SK-N-SH (cell line): ENCODE measurements around the gene PPEF1. TPM values are rescaled to one million over a fixed set of nuclear protein-coding genes. Genes with fewer than 3 reads are reported as not detected.

Experiments used
- CTCF ChIA-PET: fragments of 300-600, 350-600 bp; formaldehyde crosslinking; extraction: SDS; loops from one replicate; lab custom pipeline; 2021; lab: Yijun Ruan, JAX
- POLR2A ChIA-PET: fragments of 350-600 bp; sonication (Branson Sonifier 250); formaldehyde crosslinking; extraction: SDS; loops from one replicate; lab custom pipeline; 2020; ENCODE audit warnings: antibody characterized with exemption, inconsistent platforms; lab: Yijun Ruan, JAX
- DNase-seq: peaks from one replicate; pipeline ENCODE4 v3.0.0; 2012
- H2AFZ ChIP-seq: fragments of 200-600 bp; sonication (generic); 2 replicates; pipeline ENCODE4 v1.8.1; 2016; ENCODE audit warnings: antibody characterized with exemption, mild to moderate bottlenecking, low read depth
- H3F3A ChIP-seq: fragments of 200-600 bp; sonication (generic); replicated peaks from 2 replicates; pipeline ENCODE3; 2016; ENCODE audit warnings: antibody characterized with exemption, mild to moderate bottlenecking; ENCODE audit not compliant: insufficient read depth
- H3K27ac ChIP-seq, 2 experiments: fragments of 200-500 bp in 1 of 2; fragments of 200-600 bp in 1 of 2; sonication (Bioruptor generic) in 1 of 2; sonication (generic), shearing (Covaris generic) in 1 of 2; 2 replicates each; pipeline versions ENCODE4 v1.5.1 to v1.6.1; 2014 to 2016; ENCODE audit warnings: low read depth in 2 of 2, inconsistent platforms in 1 of 2, low read length in 1 of 2, mild to moderate bottlenecking in 1 of 2, mixed read lengths in 1 of 2
- H3K27me3 ChIP-seq: fragments of 200-600 bp; sonication (generic), shearing (Covaris generic); 2 replicates; pipeline ENCODE4 v1.6.1; 2016; ENCODE audit warnings: mixed run types; ENCODE audit not compliant: insufficient read depth
- H3K36me3 ChIP-seq, 2 experiments: fragments of 200-500 bp in 1 of 2; fragments of 200-600 bp in 1 of 2; sonication (Bioruptor generic) in 1 of 2; sonication (generic) in 1 of 2; replicated peaks in 1 of 2; 2 replicates each; pipeline versions ENCODE3 to v1.5.1; 2014 to 2016; ENCODE audit warnings: low read length in 1 of 2, mild to moderate bottlenecking in 1 of 2; ENCODE audit not compliant: insufficient read depth in 2 of 2, control insufficient read depth in 1 of 2
- H3K4me1 ChIP-seq, 2 experiments: fragments of 200-500 bp in 1 of 2; fragments of 200-600 bp in 1 of 2; sonication (Bioruptor generic) in 1 of 2; sonication (generic), shearing (Covaris generic) in 1 of 2; 2 replicates each; pipeline versions ENCODE4 v1.5.1 to v1.6.1; 2014 to 2016; ENCODE audit warnings: low read depth in 1 of 2, low read length in 1 of 2, mixed run types in 1 of 2; ENCODE audit not compliant: insufficient read depth in 2 of 2, control insufficient read depth in 1 of 2
- H3K4me2 ChIP-seq: fragments of 200-600 bp; sonication (generic), shearing (Covaris generic); 2 replicates; pipeline ENCODE4 v1.6.1; 2017; ENCODE audit warnings: mixed run types
- H3K4me3 ChIP-seq, 2 experiments: fragments of 200-500 bp in 1 of 2; fragments of 200-600 bp in 1 of 2; sonication (Bioruptor generic) in 1 of 2; sonication (generic), shearing (Covaris generic) in 1 of 2; 2 replicates each; pipeline versions ENCODE4 v1.5.1 to v1.8.1; 2014 to 2016; ENCODE audit warnings: low read depth in 2 of 2, inconsistent platforms in 1 of 2, low read length in 1 of 2, mild to moderate bottlenecking in 1 of 2, mixed read lengths in 1 of 2, moderate library complexity in 1 of 2
- H3K79me2 ChIP-seq: fragments of 200-600 bp; sonication (generic); 2 replicates; pipeline ENCODE4 v1.8.1; 2017; ENCODE audit warnings: mild to moderate bottlenecking; ENCODE audit not compliant: insufficient read depth
- H3K9ac ChIP-seq: fragments of 200-600 bp; sonication (generic); 2 replicates; pipeline ENCODE4 v1.6.1; 2017; ENCODE audit warnings: mixed run types
- H3K9me2 ChIP-seq: fragments of 200-600 bp; sonication (generic); 2 replicates; pipeline ENCODE4 v1.6.1; 2017; ENCODE audit warnings: mixed run types
- H3K9me3 ChIP-seq: fragments of 200-600 bp; sonication (generic); 2 replicates; pipeline ENCODE4 v1.6.1; 2017; ENCODE audit warnings: mixed run types, mild to moderate bottlenecking, moderate library complexity
- H4K20me1 ChIP-seq: fragments of 200-600 bp; sonication (generic); 2 replicates; pipeline ENCODE4 v1.6.1; 2017; ENCODE audit warnings: mild to moderate bottlenecking, mixed run types; ENCODE audit not compliant: insufficient read depth
- CHD2 ChIP-seq: fragments of 150-350 bp; IDR thresholded peaks from 2 replicates; pipeline ENCODE4 v1.6.1; 2018; ENCODE audit warnings: low read length; ENCODE audit not compliant: partially characterized antibody
- CTCF ChIP-seq: fragments of 200-600 bp; sonication (generic); IDR thresholded peaks from 2 replicates; pipeline ENCODE4 v1.6.1; 2017; ENCODE audit warnings: antibody characterized with exemption, mild to moderate bottlenecking, moderate library complexity
- ELF1 ChIP-seq: IDR thresholded peaks from 2 replicates; pipeline ENCODE4 v1.4.0; 2012
- EP300 ChIP-seq, 2 experiments: IDR thresholded peaks; 2 replicates each; pipeline versions ENCODE4 v1.4.0 to v1.6.1; 2012; ENCODE audit warnings: borderline replicate concordance in 1 of 2, low read depth in 1 of 2, low read length in 1 of 2
- FOSL2 ChIP-seq: IDR thresholded peaks from 2 replicates; pipeline ENCODE4 v1.4.0; 2012; ENCODE audit warnings: low read depth, mild to moderate bottlenecking, moderate library complexity, borderline replicate concordance
- GATA2 ChIP-seq: sonication (generic); formaldehyde crosslinking; IDR thresholded peaks from 2 replicates; pipeline ENCODE4 v1.5.0; 2020; ENCODE audit warnings: mild to moderate bottlenecking, missing genetic modification reagents
- JUND ChIP-seq: IDR thresholded peaks from 2 replicates; pipeline ENCODE4 v1.4.0; 2012
- MAX ChIP-seq: IDR thresholded peaks from 2 replicates; pipeline ENCODE4 v1.4.0; 2012; ENCODE audit warnings: low read depth
- MXI1 ChIP-seq: IDR thresholded peaks from 2 replicates; pipeline ENCODE4 v1.6.1; 2012; ENCODE audit warnings: mild to moderate bottlenecking, low read depth, low read length, improper control_type of control experiment
- NRF1 ChIP-seq: IDR thresholded peaks from 2 replicates; pipeline ENCODE4 v1.6.1; 2012; ENCODE audit warnings: low read depth, mild to moderate bottlenecking, low read length
- PBX3 ChIP-seq: IDR thresholded peaks from 2 replicates; pipeline ENCODE4; 2012
- RCOR1 ChIP-seq: fragments of 150-350 bp; IDR thresholded peaks from 2 replicates; pipeline ENCODE4 v1.6.1; 2017; ENCODE audit warnings: antibody characterized with exemption, low read length
- SMC3 ChIP-seq: IDR thresholded peaks from 2 replicates; pipeline ENCODE4 v1.6.1; 2012; ENCODE audit warnings: low read depth, low read length, improper control_type of control experiment
- TCF12 ChIP-seq: IDR thresholded peaks from 2 replicates; pipeline ENCODE4 v1.4.0; 2012
- USF2 ChIP-seq: fragments of 150-350 bp; IDR thresholded peaks from 2 replicates; pipeline ENCODE4 v1.6.1; 2017; ENCODE audit warnings: antibody characterized with exemption, low read length, low read depth, borderline replicate concordance
- YY1 ChIP-seq: IDR thresholded peaks from 2 replicates; pipeline ENCODE4 v1.4.0; 2012; ENCODE audit warnings: low read depth, mild to moderate bottlenecking
- WGBS: methylation state at CpG from one replicate; pipeline ENCODE4 v1.1.6; 2017; ENCODE audit warnings: low lambda C conversion rate; 5-methylcytosine and 5-hydroxymethylcytosine counted together
- polyA plus RNA-seq, 3 experiments: library from polyadenylated mRNA; depleted of rRNA; stranded (reverse); fragments of >200 nt; gene quantifications; 2 replicates each; pipeline ENCODE4 v1.2.3, GENCODE V29; 2012

PPEF1 gene
- polyA plus RNA-seq, 1 of the 3 experiments (the other 2 are of a cell fraction): 0.16 TPM

GRCh38 chrX:18664947-18665346 lies 42.5 kb upstream of the PPEF1 start:
- H3K36me3 ChIP-seq: no peaks in the 10 kb centered on the region
- no peaks in the 10 kb centered on the region for H3K79me2 ChIP-seq
- TF ChIP-seq SMC3 (no peak), CTCF (peak; percentile 16; the same call in 1 of the 2 replicates), RCOR1 (no peak)
- no peaks in the 10 kb centered on the region; the same call in 1 of the 2 replicates for H3K27me3 ChIP-seq
- no peaks in the 10 kb centered on the region for H4K20me1 ChIP-seq
- no peak for DNase-seq
- 75% methylated on average over 8 of the region's 8 CpGs for WGBS
- H3K9ac ChIP-seq: no peak overlapping the region
- POLR2A ChIA-PET: no interaction called here
- H3K9me2 ChIP-seq: no peaks in the 10 kb centered on the region
- peaks cover 0 to 3% of the 10 kb centered on the region in 2 experiments; a peak in 1 of 4 replicates for H3K4me1 ChIP-seq
- CTCF ChIA-PET: no interaction called here
- no peaks in the 10 kb centered on the region for H3F3A ChIP-seq
- no peak overlapping the region for H2AFZ ChIP-seq
- no peak overlapping the region for H3K27ac ChIP-seq
- no peak overlapping the region for H3K4me3 ChIP-seq
- no peaks in the 10 kb centered on the region for H3K9me3 ChIP-seq
- no peak overlapping the region for H3K4me2 ChIP-seq

- no peaks in the 10 kb centered on the region for H3K79me2 ChIP-seq
- no peak overlapping the region for H3K9ac ChIP-seq
- no peaks in the 10 kb centered on the region for H3F3A ChIP-seq
- no peak overlapping the region for H2AFZ ChIP-seq
- H3K27me3 ChIP-seq: no peaks in the 10 kb centered on the region; the same call in 1 of the 2 replicates
- CTCF ChIA-PET: interaction anchor here (1.3 kb wide), 1 partner anchor 232 kb away, joined by 3 read pairs; no protein-coding TSS in a partner anchor
- POLR2A ChIA-PET: no interaction called here
- no peaks in the 10 kb centered on the region for H4K20me1 ChIP-seq
- no peak overlapping the region for H3K4me3 ChIP-seq
- TF ChIP-seq MAX (no peak), PBX3 (no peak), FOSL2 (no peak), JUND (no peak), CHD2 (no peak), MXI1 (no peak), RCOR1 (no peak), GATA2 (CRISPR knock-in tag) (no peak), SMC3 (no peak), TCF12 (no peak), EP300 (IDR thresholded peaks at IDR 0.05; ENCODE audit: borderline replicate concordance in 1 of 2, low read depth in 1 of 2, low read length in 1 of 2) (no peak), ELF1 (no peak), YY1 (no peak), NRF1 (no peak), USF2 (no peak)
- H3K9me3 ChIP-seq: no peaks in the 10 kb centered on the region
- no peak overlapping the region for H3K27ac ChIP-seq
- no peak for DNase-seq
- 69% methylated on average over 15 of the region's 15 CpGs for WGBS
- no peak overlapping the region for H3K4me2 ChIP-seq
- no peaks in the 10 kb centered on the region for H3K9me2 ChIP-seq
- H3K36me3 ChIP-seq: no peaks in the 10 kb centered on the region
- H3K4me1 ChIP-seq: peaks cover 0 to 3% of the 10 kb centered on the region in 2 experiments; a peak in 1 of 4 replicates
These were observed 40.8 kb upstream of the PPEF1 start for GRCh38 chrX:18666614-18667013.
